ENCODE results near the gene RBMS3. TPM values are rescaled to one million over a fixed set of nuclear protein-coding genes. Genes with fewer than 3 reads are reported as not detected.
"Not testable (repeated sequence)": the region's sequence is repeated elsewhere in the genome, so short reads cannot be mapped to it uniquely, and the experiment has no call there.

The RBMS3 gene
- total RNA-seq, 2 donors from 2014 or later, result 31.7 to 45.1 TPM

DNA sequence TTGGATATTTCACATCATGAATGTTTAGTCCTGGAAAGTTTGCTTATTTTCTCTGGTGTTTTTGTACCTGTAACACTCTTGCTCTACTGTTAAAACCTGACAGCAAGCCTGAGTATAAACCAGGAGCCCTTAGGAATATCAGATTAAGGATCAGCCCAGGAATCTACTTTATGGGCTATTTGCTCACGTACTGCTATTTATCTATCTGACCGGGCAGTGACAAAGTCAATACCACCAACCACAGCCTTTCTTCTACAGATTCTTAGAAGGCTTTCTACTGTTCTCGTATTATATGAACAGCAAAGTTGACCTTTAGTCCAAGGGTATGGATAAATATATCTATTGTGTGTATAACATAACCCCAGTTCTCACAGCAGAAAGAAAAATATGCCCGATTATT lies 521.2 kb downstream of the RBMS3 start:
- WGBS, result 51% methylated on average over 4 of the region's 4 CpGs
- intact Hi-C loops (cut with DNase I), result no loop called here
- H3K27me3 ChIP-seq (replicated peaks; ENCODE audit: insufficient read depth), result no peaks in the 10 kb centered on the region

DNA sequence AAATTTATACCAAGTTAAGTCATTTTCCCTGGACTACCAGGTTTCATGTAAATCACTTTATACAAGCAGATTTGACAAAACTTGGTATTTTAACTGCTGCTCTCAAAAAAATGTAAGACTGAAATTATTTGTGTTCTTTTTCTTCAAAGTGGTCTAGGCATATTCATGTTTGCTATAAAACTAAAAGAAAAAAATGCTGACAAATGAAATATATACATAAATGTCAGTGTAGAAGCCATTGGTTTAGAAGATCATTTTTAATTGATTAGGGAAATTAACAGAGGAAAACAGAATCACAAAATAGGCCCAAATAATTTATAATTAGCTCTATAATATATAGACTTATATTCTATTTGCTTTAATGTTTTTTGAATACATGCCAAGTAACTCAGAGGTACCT lies 523.2 kb downstream of the RBMS3 start:
- Histone ChIP-seq H3K27ac (no peak overlapping the region), H3K27me3 (replicated peaks; ENCODE audit: insufficient read depth) (no peaks in the 10 kb centered on the region), H3K4me3 (no peak overlapping the region), H3K9me3 (no peaks in the 10 kb centered on the region), H3K36me3 (no peaks in the 10 kb centered on the region), H3K4me1 (replicated peaks) (no peaks in the 10 kb centered on the region)
- no peak for TF ChIP-seq POLR2A (IDR thresholded peaks at IDR 0.05)
- TF ChIP-seq, protein P1, sequence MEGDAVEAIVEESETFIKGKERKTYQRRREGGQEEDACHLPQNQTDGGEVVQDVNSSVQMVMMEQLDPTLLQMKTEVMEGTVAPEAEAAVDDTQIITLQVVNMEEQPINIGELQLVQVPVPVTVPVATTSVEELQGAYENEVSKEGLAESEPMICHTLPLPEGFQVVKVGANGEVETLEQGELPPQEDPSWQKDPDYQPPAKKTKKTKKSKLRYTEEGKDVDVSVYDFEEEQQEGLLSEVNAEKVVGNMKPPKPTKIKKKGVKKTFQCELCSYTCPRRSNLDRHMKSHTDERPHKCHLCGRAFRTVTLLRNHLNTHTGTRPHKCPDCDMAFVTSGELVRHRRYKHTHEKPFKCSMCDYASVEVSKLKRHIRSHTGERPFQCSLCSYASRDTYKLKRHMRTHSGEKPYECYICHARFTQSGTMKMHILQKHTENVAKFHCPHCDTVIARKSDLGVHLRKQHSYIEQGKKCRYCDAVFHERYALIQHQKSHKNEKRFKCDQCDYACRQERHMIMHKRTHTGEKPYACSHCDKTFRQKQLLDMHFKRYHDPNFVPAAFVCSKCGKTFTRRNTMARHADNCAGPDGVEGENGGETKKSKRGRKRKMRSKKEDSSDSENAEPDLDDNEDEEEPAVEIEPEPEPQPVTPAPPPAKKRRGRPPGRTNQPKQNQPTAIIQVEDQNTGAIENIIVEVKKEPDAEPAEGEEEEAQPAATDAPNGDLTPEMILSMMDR (IDR thresholded peaks at IDR 0.05), result no peak
- TF ChIP-seq POLR2AphosphoS5 (IDR thresholded peaks at IDR 0.05), result no peak
- intact Hi-C loops (cut with DNase I), result no loop called here
- DNase-seq (ENCODE audit: low spot score), result no peak

More for the DNA sequence above, 521.2 kb downstream of the RBMS3 start:
- H3K9me3 ChIP-seq, result no peaks in the 10 kb centered on the region
- TF ChIP-seq, protein P1 (IDR thresholded peaks at IDR 0.05), result no peak
- TF ChIP-seq POLR2AphosphoS5 (IDR thresholded peaks at IDR 0.05), result peak; percentile 21
- no peak for TF ChIP-seq POLR2A (IDR thresholded peaks at IDR 0.05)
- no peak overlapping the region for H3K4me3 ChIP-seq
- H3K36me3 ChIP-seq, result no peaks in the 10 kb centered on the region
- H3K27ac ChIP-seq, result no peak overlapping the region
- H3K4me1 ChIP-seq (replicated peaks), result no peaks in the 10 kb centered on the region
- DNase-seq (ENCODE audit: low spot score), result peak; percentile 5

DNA sequence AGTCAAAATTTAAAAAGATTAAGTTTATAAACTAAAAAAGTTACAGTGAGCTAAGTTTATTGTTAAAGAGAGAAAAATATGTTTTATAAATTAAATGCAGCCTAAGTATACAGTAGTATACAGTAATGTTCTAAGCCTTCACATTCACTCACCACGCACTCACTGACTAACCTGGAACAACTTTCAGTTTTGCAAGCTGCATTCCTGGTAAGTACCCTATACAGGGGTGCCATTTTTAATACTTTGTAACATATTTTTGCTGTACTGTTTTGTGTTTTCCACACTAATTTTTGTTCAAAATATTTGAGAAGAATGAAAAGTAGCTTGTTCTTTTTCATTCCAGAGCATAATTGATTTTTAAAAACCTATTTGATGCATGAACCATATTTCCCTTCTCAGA lies 524.9 kb downstream of the RBMS3 start:
- WGBS, result 0% methylated on average over 1 of the region's 1 CpG
- intact Hi-C loops (cut with DNase I), result no loop called here

DNA sequence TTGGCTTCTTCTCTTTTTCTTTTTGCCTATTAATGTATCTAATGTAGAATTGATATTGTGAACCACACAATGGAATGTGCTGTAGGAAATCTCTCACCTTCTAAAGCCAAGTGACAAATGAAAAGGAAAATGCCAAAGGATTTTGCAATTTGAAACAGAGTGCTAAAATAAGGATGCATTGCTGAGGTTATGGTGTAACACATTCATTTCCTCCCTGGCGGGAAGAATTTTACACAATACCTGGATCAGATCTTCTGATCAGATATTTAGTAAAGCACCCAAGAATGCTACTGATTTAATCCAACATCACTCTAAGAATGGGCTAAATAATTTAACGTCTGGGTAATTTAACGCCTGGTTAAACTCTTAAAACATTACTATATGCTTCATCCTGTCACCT lies 527.5 kb downstream of the RBMS3 start:
- WGBS, result 81% methylated on average over 3 of the region's 3 CpGs
- intact Hi-C loops (cut with DNase I); DNase-seq (ENCODE audit: low spot score); H3K27ac ChIP-seq; H3K9me3 ChIP-seq; H3K4me1 ChIP-seq (replicated peaks); H3K4me3 ChIP-seq; H3K36me3 ChIP-seq; H3K27me3 ChIP-seq (replicated peaks; ENCODE audit: insufficient read depth): not testable (repeated sequence)

More for the DNA sequence above, 524.9 kb downstream of the RBMS3 start:
- H3K4me3 ChIP-seq, result no peak overlapping the region
- TF ChIP-seq POLR2A (IDR thresholded peaks at IDR 0.05), result no peak
- TF ChIP-seq, protein P1 (IDR thresholded peaks at IDR 0.05), result no peak
- no peak for TF ChIP-seq POLR2AphosphoS5 (IDR thresholded peaks at IDR 0.05)
- H3K9me3 ChIP-seq, result no peaks in the 10 kb centered on the region
- H3K27me3 ChIP-seq (replicated peaks; ENCODE audit: insufficient read depth), result no peaks in the 10 kb centered on the region
- no peak overlapping the region for H3K27ac ChIP-seq
- H3K4me1 ChIP-seq (replicated peaks), result no peaks in the 10 kb centered on the region
- DNase-seq (ENCODE audit: low spot score), result no peak
- no peaks in the 10 kb centered on the region for H3K36me3 ChIP-seq

DNA sequence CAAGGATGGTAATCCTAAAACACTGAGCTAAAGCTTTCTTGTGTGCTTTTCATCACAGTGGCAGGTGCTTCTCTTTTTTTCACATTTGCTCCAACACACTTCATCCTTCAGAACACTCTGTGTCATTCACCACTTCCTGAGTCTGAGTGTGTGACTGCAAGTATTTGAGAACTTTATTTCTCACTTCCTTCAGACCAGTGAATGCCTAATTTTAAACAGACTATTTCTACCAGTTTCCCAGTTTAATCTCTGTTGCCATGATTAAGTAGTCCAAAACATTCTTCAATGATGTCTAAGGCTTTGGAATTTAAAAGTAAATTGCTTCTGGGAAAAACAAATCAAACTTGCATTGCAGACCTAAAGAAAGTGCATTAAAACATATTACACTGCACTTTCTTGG lies 541.2 kb downstream of the RBMS3 start:
- Histone ChIP-seq H3K36me3 (no peaks in the 10 kb centered on the region), H3K4me3 (no peak overlapping the region), H3K27ac (no peak overlapping the region), H3K27me3 (replicated peaks; ENCODE audit: insufficient read depth) (no peaks in the 10 kb centered on the region), H3K4me1 (replicated peaks) (no peaks in the 10 kb centered on the region), H3K9me3 (no peaks in the 10 kb centered on the region)
- no peak for DNase-seq (ENCODE audit: low spot score)
- TF ChIP-seq, protein P1 (IDR thresholded peaks at IDR 0.05), result no peak
- TF ChIP-seq POLR2AphosphoS5 (IDR thresholded peaks at IDR 0.05), result no peak
- TF ChIP-seq POLR2A (IDR thresholded peaks at IDR 0.05), result no peak
- intact Hi-C loops (cut with DNase I), result no loop called here
